GM12872 (cell line): ENCODE results near the gene E2F7.

Experiments used
- TF ChIP-seq, protein P1 (sequence below): IDR thresholded peaks from 3 replicates; pipeline ENCODE4 v1.5.1; 2011; ENCODE audit warnings: low read depth, mild to moderate bottlenecking, low read length, moderate library complexity; ENCODE audit not compliant: insufficient read depth

Gene E2F7

DNA sequence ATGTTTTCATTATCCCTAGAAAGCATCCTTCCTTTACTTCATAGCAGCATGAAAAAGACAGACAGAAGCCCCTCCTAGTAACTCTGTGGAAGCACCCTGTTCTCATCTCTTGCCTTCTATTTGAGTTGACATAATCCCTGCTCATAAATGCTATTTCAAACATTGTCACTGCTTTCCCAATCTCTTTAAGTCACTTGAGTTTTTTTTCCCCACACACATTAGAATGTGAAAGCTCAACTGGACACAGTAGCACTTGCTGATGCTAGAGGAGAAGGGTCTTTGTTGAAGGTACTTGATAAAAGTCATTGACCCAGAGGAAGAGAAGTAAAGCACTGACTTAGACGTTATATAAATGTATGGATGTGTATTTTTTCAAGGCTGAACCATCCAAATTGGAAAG lies 3.0 kb downstream of the E2F7 start:
- TF ChIP-seq, protein P1, sequence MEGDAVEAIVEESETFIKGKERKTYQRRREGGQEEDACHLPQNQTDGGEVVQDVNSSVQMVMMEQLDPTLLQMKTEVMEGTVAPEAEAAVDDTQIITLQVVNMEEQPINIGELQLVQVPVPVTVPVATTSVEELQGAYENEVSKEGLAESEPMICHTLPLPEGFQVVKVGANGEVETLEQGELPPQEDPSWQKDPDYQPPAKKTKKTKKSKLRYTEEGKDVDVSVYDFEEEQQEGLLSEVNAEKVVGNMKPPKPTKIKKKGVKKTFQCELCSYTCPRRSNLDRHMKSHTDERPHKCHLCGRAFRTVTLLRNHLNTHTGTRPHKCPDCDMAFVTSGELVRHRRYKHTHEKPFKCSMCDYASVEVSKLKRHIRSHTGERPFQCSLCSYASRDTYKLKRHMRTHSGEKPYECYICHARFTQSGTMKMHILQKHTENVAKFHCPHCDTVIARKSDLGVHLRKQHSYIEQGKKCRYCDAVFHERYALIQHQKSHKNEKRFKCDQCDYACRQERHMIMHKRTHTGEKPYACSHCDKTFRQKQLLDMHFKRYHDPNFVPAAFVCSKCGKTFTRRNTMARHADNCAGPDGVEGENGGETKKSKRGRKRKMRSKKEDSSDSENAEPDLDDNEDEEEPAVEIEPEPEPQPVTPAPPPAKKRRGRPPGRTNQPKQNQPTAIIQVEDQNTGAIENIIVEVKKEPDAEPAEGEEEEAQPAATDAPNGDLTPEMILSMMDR = no peak

DNA sequence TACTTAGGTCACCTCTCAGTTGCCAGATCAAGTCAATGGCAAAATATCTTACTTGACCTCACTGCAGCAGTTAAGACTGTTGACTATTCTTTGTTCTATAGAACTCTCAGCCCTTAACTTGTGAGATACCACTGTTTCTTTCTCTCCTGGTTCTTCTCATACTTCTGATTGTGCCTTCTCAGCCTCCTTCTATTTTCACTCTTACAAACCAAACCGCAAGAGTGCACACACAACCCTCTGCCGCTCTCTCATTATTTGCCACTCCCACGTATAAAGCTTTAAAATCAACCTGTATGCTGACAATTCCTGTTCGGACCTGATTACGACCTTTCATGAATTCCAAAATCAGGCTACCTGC lies 4.5 kb downstream of the E2F7 start:
- TF ChIP-seq, protein P1 = no peak

GRCh38 chr12:77060136-77060882 lies 5.1 kb downstream of the E2F7 start:
- TF ChIP-seq, protein P1 = no peak

DNA sequence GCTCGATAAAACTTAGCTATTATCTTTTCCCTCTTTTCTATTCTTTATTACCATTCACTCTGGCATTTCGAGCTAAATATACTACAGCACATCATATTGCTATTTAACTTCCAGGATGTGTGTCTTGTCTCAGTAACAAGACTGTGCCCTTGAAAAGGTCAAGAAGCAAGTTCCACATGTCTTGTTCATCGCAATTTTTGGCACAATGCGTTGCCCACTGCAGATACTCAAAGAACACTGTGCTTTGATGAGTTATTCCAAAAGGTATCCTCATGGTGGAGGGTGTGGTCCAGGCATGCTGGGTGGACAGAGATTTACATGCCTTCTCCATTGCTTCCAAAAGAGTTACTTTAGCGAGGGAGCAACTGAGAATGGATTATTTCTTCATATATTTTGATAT lies 6.6 kb downstream of the E2F7 start:
- TF ChIP-seq, protein P1 = no peak

DNA sequence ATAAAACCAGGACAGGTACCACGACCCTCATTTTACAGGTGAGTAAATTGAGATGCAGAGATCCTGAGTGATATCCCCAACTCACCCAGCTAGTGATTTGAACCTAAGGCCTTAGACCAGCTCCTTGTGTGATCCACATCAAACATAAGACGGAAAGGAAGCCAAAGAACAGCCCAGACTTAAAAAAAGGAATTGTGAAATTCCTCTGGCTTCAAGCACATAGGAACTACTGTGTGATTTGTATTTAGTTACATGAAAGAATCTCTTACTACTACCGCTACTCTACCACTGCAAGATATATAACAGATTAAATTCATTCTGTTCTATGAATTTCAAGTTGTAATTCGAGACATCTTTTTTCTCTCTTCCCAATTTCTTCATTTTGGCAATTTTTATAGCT lies 10.5 kb downstream of the E2F7 start:
- TF ChIP-seq, protein P1 = no peak

DNA sequence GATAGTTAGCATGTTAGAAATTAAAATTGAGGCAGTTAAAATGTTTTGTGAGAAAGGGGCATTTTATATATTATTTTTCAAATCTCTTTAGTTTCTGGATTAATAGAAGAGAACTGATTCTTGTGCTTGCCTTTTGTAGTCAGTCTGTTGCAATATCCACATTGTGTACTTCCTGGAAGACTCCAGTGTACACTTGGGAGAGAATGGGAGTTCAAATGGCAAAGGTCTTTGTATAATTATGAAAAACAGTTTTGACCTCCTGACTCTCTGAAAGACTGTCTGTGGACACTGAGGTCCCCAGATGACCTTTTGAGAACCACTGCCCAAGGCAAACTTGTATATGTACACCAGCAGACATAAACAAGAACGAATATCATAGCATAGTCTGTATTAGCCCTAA lies 12.1 kb downstream of the E2F7 start:
- TF ChIP-seq, protein P1 = no peak

DNA sequence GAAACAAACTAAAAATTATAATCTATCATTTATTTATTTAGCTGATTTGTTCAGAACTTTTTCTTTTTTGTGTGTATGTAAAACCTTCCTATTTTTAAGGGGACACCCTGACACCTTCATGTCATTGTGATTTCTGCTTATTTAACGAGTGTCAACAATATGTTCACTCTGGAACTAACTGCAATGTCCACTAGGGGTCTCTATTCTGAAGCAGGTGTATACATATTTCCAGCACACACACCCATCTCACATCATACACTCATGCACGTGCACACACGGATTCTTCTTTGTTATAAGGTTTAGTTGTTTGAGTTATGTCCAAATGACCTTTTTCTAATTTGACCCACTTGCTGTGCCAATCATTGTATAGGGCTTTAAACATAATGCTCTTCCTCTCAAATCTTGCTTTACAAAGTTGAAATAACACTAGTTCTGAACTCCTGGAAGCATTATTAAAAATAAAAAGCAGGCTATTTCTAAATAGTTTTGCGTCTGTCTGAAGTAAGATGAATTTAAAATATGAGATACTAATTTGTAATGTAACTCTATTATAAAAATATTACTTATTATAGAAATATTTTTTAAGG lies 15.5 kb downstream of the E2F7 start:
- TF ChIP-seq, protein P1 = peak; percentile 71
